Mesenchymal stem cell (in vitro differentiated cells and primary cell): Measurements from ENCODE around the gene ARHGEF25.

ENCODE experiments used
- DNase-seq: peaks from one replicate; pipeline ENCODE4 v3.0.0-alpha.2; 2013
- H2AFZ ChIP-seq: one replicate; pipeline ENCODE4 v1.6.1; 2013; ENCODE audit warnings: low read depth, mild to moderate bottlenecking, control low read depth, inconsistent platforms, low read length, moderate library complexity
- H2AK5ac ChIP-seq: 2 replicates; pipeline ENCODE4 v1.6.1; 2013; ENCODE audit warnings: low read length, moderate library complexity, mild to moderate bottlenecking, inconsistent platforms; ENCODE audit not compliant: severe bottlenecking
- H2BK120ac ChIP-seq: one replicate; pipeline ENCODE4 v1.6.1; 2013; ENCODE audit warnings: low read depth, mild to moderate bottlenecking, inconsistent platforms, low read length, moderate library complexity
- H2BK12ac ChIP-seq, 2 experiments: one replicate each; pipeline ENCODE4 v1.6.1; 2013; ENCODE audit warnings: inconsistent platforms in 2 of 2, low read length in 2 of 2, mild to moderate bottlenecking in 2 of 2, moderate library complexity in 2 of 2, control low read depth in 1 of 2
- H2BK15ac ChIP-seq: one replicate; pipeline ENCODE4 v1.6.1; 2013; ENCODE audit warnings: mild to moderate bottlenecking, low read depth, inconsistent platforms; ENCODE audit not compliant: poor library complexity, severe bottlenecking
- H2BK5ac ChIP-seq: 2 replicates; pipeline ENCODE4 v1.6.1; 2013; ENCODE audit warnings: low read depth, mild to moderate bottlenecking, low read length, control low read depth, inconsistent platforms; ENCODE audit not compliant: poor library complexity, severe bottlenecking
- H3K14ac ChIP-seq, 2 experiments: one replicate each; pipeline ENCODE4 v1.6.1; 2013; ENCODE audit warnings: inconsistent platforms in 2 of 2, low read length in 2 of 2, control low read depth in 1 of 2, mild to moderate bottlenecking in 1 of 2, moderate library complexity in 1 of 2
- H3K18ac ChIP-seq, 2 experiments: one replicate each; pipeline ENCODE4 v1.6.1; 2013; ENCODE audit warnings: inconsistent platforms in 2 of 2, low read length in 2 of 2, control low read depth in 1 of 2, low read depth in 1 of 2, mild to moderate bottlenecking in 1 of 2
- H3K23ac ChIP-seq, 2 experiments: one replicate each; pipeline ENCODE4 v1.6.1; 2013; ENCODE audit warnings: inconsistent platforms in 2 of 2, low read length in 2 of 2, mild to moderate bottlenecking in 2 of 2, moderate library complexity in 2 of 2, control low read depth in 1 of 2
- H3K27ac ChIP-seq: 2 replicates; pipeline ENCODE4 v1.5.1; 2013; ENCODE audit warnings: mild to moderate bottlenecking, moderate library complexity, low read length, control low read depth, inconsistent platforms; ENCODE audit not compliant: poor library complexity, severe bottlenecking
- H3K27me3 ChIP-seq, 2 experiments: 2 replicates each; pipeline versions ENCODE4 v1.6.1 to v1.7.0; 2013; ENCODE audit warnings: low read length in 2 of 2, mild to moderate bottlenecking in 2 of 2, moderate library complexity in 2 of 2, control low read depth in 1 of 2, inconsistent platforms in 1 of 2; ENCODE audit not compliant: control insufficient read depth in 1 of 2, insufficient read depth in 1 of 2
- H3K36me3 ChIP-seq, 2 experiments: 2 replicates each; pipeline versions ENCODE4 v1.6.1 to v1.7.0; 2013; ENCODE audit warnings: low read length in 2 of 2, control low read depth in 1 of 2, inconsistent platforms in 1 of 2, low read depth in 1 of 2, mild to moderate bottlenecking in 1 of 2; ENCODE audit not compliant: insufficient read depth in 2 of 2, control insufficient read depth in 1 of 2
- H3K4ac ChIP-seq, 2 experiments: one replicate each; pipeline ENCODE4 v1.6.1; 2013; ENCODE audit warnings: inconsistent platforms in 2 of 2, low read length in 2 of 2, mild to moderate bottlenecking in 2 of 2, moderate library complexity in 2 of 2, control low read depth in 1 of 2, low read depth in 1 of 2
- H3K4me1 ChIP-seq: 2 replicates; pipeline ENCODE4 v1.6.1; 2013; ENCODE audit warnings: low read depth, low read length, control low read depth; ENCODE audit not compliant: control insufficient read depth, insufficient read depth
- H3K4me2 ChIP-seq: 2 replicates; pipeline ENCODE4 v1.6.1; 2013; ENCODE audit warnings: low read length, mild to moderate bottlenecking, inconsistent platforms; ENCODE audit not compliant: poor library complexity, severe bottlenecking
- H3K4me3 ChIP-seq, 2 experiments: 2 replicates each; pipeline versions ENCODE4 v1.5.1 to v1.7.0; 2013; ENCODE audit warnings: low read length in 2 of 2, mild to moderate bottlenecking in 2 of 2, control low read depth in 1 of 2, low read depth in 1 of 2; ENCODE audit not compliant: insufficient read depth in 1 of 2
- H3K79me1 ChIP-seq: replicated peaks from 2 replicates; pipeline ENCODE4 v1.6.1; 2013; ENCODE audit warnings: mild to moderate bottlenecking, control low read depth, low read length, inconsistent platforms; ENCODE audit not compliant: poor library complexity, severe bottlenecking
- H3K9ac ChIP-seq: 2 replicates; pipeline ENCODE4 v1.7.0; 2013; ENCODE audit warnings: mild to moderate bottlenecking, low read length, moderate library complexity
- H3K9me3 ChIP-seq: 2 replicates; pipeline ENCODE4 v1.7.0; 2013; ENCODE audit warnings: mild to moderate bottlenecking, low read length; ENCODE audit not compliant: control insufficient read depth
- H4K8ac ChIP-seq: one replicate; pipeline ENCODE4 v1.6.1; 2013; ENCODE audit warnings: inconsistent platforms, mild to moderate bottlenecking, low read length, moderate library complexity
- H4K91ac ChIP-seq: one replicate; pipeline ENCODE4 v1.6.1; 2013; ENCODE audit warnings: mild to moderate bottlenecking, low read length, inconsistent platforms
- WGBS: methylation state at CpG from one replicate; pipeline ENCODE4 v1.1.7; 2013; ENCODE audit warnings: mixed read lengths; 5-methylcytosine and 5-hydroxymethylcytosine counted together

ARHGEF25 gene

DNA sequence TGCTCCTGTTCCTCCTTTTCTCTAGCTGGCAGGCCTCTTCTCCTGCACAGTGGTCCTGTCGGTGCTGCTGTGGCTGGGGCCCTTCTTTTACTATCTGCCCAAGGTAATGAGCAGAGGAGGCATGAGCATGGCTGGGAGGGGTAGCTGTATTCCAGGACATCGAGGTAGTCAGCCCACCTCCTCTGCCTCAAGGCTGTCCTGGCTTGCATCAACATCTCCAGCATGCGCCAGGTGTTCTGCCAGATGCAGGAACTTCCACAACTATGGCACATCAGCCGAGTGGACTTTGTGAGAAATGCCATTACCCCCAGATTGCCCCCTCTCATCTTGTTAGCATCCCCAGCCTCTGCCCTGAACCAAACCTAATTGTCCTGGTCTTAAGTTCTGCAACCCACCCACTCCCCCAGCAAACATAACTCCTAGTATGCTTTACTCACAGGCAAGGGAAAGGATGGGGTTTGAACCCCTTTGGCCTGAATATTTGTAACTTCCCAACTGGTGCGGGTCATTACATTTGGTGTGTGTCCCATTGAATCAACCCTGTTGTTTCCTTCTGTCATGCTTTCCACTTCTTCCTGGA is 12.7 kb downstream of the ARHGEF25 start:
- Histone ChIP-seq H3K9me3 (no peaks in the 10 kb centered on the region), H3K23ac (no peak overlapping the region), H2BK120ac (no peak overlapping the region), H3K14ac (no peak overlapping the region), H3K18ac (no peak overlapping the region), H3K9ac (no peak overlapping the region), H3K4me1 (peaks cover 25% of the 10 kb centered on the region), H2AK5ac (no peak overlapping the region), H2BK12ac (no peak overlapping the region), H3K4me2 (no peak overlapping the region), H4K91ac (no peak overlapping the region), H3K27me3 (peaks cover 97 to 98% of the 10 kb centered on the region in 2 experiments), H2BK5ac (no peak overlapping the region), H2BK15ac (no peak overlapping the region), H3K36me3 (no peaks in the 10 kb centered on the region), H3K4ac (no peak overlapping the region), H3K4me3 (no peak overlapping the region), H3K79me1 (no peaks in the 10 kb centered on the region), H3K27ac (no peak overlapping the region), H2AFZ (no peak overlapping the region), H4K8ac (no peak overlapping the region)
- no peak for DNase-seq
- 67% methylated on average over 4 of the region's 5 CpGs for WGBS

- Histone ChIP-seq H3K4me3 (no peak overlapping the region), H2BK15ac (no peak overlapping the region), H3K27me3 (peaks cover 95% of the 10 kb centered on the region in 2 experiments), H3K36me3 (no peaks in the 10 kb centered on the region), H2BK120ac (no peak overlapping the region), H3K23ac (no peak overlapping the region), H2AK5ac (no peak overlapping the region), H3K18ac (no peak overlapping the region), H4K91ac (no peak overlapping the region), H3K79me1 (no peaks in the 10 kb centered on the region), H3K9ac (no peak overlapping the region), H3K4me2 (no peak overlapping the region), H2AFZ (no peak overlapping the region), H3K4ac (no peak overlapping the region), H2BK5ac (no peak overlapping the region), H3K27ac (no peak overlapping the region), H3K4me1 (peaks cover 21% of the 10 kb centered on the region), H4K8ac (no peak overlapping the region), H3K9me3 (no peaks in the 10 kb centered on the region), H2BK12ac (no peak overlapping the region), H3K14ac (no peak overlapping the region)
- DNase-seq = no peak
- WGBS = 74% methylated on average over 8 of the region's 8 CpGs
These were observed 13.4 kb downstream of the ARHGEF25 start for GRCh38 chr12:57624441-57625220.

DNA sequence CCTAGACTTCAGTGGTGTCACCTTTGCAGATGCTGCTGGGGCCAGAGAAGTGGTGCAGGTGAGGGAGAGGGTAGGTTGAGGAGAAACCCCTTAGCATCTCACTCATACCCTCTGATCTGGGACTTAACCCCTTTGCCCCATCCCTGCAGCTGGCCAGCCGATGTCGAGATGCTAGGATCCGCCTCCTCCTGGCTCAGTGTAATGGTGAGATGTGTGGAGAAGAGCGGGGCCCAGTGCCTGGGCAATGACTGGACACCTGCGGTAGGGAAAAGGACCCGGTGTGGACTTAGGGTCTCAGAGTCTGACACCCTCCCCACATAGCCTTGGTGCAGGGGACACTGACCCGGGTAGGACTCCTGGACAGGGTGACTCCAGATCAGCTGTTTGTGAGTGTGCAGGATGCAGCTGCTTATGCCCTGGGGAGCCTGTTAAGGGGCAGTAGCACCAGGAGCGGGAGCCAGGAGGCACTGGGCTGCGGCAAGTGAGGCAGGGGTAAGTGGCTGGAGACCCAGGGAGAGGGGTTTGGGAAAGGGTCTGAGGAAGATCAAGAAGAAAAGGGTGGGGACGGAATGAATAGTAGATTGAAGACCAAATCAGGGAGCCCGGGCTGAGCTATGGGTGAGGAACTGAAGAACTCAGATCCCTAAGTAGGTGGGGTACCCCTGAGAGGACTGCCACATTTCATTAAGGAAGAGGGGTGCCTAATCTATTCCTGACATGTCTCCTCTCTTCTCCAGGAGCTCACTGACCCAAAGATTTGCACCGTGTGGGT is 14.2 kb downstream of the ARHGEF25 start:
- 72% methylated on average over 12 of the region's 12 CpGs for WGBS
- Histone ChIP-seq H3K23ac (no peak overlapping the region), H2BK15ac (no peak overlapping the region), H3K79me1 (no peaks in the 10 kb centered on the region), H2AFZ (no peak overlapping the region), H2AK5ac (no peak overlapping the region), H3K36me3 (no peaks in the 10 kb centered on the region), H2BK5ac (no peak overlapping the region), H3K4me1 (peaks cover 19% of the 10 kb centered on the region), H2BK12ac (no peak overlapping the region), H3K4me3 (no peak overlapping the region), H3K4ac (no peak overlapping the region), H3K14ac (no peak overlapping the region), H4K91ac (no peak overlapping the region), H3K18ac (no peak overlapping the region), H3K27me3 (peaks cover 95% of the 10 kb centered on the region in 2 experiments), H3K9ac (no peak overlapping the region), H2BK120ac (no peak overlapping the region), H3K4me2 (no peak overlapping the region), H4K8ac (no peak overlapping the region), H3K27ac (no peak overlapping the region), H3K9me3 (no peaks in the 10 kb centered on the region)
- no peak for DNase-seq
